Measurements from ENCODE around the gene MFNG. TPM values are rescaled to one million over a fixed set of nuclear protein-coding genes. Genes with fewer than 3 reads are reported as not detected.

MFNG gene
- polyA plus RNA-seq, 1 experiment: 0.06 TPM

DNA sequence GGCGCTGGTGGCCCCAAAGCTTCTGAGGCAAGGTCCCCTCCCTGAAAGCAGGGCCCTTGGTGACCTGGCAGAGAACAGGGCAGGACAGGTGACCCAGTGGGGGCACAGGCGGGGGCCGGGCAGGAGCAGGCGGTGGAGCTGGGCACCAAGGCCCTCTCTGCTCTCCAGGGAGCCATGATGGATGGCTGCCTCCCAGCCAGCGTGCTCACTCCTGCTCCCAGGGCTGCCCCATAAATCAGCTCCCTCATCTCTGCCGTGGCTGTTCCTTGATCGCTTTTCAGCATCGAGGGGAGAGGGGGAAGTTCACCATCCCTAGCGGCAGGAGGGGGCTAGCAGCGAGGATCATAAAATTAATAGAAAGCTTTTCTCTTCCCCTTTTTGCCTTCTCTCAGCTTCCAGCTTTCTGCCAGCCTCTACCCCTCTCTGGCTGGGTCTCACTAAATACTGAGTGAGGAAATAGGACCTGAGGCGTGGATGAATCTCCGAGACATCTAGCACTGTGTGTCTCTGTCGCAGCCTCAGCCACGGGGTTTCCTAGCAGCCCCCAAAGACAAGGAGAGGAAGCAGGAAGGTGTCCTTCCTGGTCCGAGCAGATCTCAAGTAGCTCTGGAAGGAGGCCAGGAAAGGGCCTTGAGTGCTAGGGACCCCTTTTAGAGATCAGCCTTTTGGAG, 36.7 kb downstream of the MFNG start:
- ChIA-PET POLR2A (no interaction called here), CTCF (interaction anchor here (1.6 kb wide), 1 partner anchor 133 kb away, joined by 3 read pairs; no protein-coding TSS in a partner anchor)

DNA sequence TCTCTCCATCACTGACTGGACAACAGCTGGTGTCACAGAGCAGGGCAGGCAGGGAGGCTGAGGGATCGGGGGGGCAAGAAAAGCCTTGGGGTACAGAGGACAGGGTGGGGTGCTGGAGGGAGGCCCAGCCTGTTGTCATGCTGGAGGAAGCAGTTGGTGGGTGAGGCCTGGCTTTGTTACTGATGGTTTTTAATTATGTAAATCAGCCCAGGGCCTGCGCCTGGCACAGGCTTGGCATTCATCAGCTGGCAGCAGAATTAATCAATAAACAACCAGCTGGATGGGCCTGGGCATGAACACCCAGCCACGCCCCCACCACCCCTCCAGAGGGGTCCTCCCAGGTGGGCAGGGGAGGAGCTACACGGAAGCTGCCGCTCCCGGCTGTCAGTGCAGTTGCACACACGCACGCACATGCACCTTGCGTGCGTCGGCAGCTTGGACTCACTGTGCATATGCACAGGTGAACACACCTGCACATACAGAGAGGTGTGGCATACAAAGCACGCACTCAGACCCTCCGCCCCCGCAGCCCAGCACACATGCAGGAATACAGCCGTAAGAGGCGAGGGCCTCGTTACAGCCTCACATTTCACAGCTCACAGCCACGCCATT, 37.6 kb downstream of the MFNG start:
- H3K4me3 ChIP-seq (ENCODE audit: low read depth, low read length): no peak overlapping the region
- DNase-seq (ENCODE audit: low read depth, low spot score): no peak
- H3K27me3 ChIP-seq (ENCODE audit: control insufficient read depth, insufficient read depth, low read length): no peaks in the 10 kb centered on the region
- peaks cover 5% of the 10 kb centered on the region for H3K9me3 ChIP-seq (ENCODE audit: control insufficient read depth, insufficient read depth, low read length)
- TF ChIP-seq, protein P1, sequence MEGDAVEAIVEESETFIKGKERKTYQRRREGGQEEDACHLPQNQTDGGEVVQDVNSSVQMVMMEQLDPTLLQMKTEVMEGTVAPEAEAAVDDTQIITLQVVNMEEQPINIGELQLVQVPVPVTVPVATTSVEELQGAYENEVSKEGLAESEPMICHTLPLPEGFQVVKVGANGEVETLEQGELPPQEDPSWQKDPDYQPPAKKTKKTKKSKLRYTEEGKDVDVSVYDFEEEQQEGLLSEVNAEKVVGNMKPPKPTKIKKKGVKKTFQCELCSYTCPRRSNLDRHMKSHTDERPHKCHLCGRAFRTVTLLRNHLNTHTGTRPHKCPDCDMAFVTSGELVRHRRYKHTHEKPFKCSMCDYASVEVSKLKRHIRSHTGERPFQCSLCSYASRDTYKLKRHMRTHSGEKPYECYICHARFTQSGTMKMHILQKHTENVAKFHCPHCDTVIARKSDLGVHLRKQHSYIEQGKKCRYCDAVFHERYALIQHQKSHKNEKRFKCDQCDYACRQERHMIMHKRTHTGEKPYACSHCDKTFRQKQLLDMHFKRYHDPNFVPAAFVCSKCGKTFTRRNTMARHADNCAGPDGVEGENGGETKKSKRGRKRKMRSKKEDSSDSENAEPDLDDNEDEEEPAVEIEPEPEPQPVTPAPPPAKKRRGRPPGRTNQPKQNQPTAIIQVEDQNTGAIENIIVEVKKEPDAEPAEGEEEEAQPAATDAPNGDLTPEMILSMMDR (IDR thresholded peaks at IDR 0.05; ENCODE audit: low read depth, low read length): no peak
- ChIA-PET POLR2A (no interaction called here), CTCF (interaction anchor here (0.6 kb wide), 1 partner anchor 16 kb away, joined by 3 read pairs; no protein-coding TSS in a partner anchor)
- H3K27ac ChIP-seq (ENCODE audit: low read depth, low read length): no peak overlapping the region

More for the DNA sequence above, 36.7 kb downstream of the MFNG start:
- Histone ChIP-seq H3K27me3 (ENCODE audit: control insufficient read depth, insufficient read depth, low read length) (no peaks in the 10 kb centered on the region), H3K27ac (ENCODE audit: low read depth, low read length) (no peak overlapping the region), H3K9me3 (ENCODE audit: control insufficient read depth, insufficient read depth, low read length) (peaks cover 9% of the 10 kb centered on the region), H3K4me3 (ENCODE audit: low read depth, low read length) (no peak overlapping the region)
- TF ChIP-seq, protein P1 (IDR thresholded peaks at IDR 0.05; ENCODE audit: low read depth, low read length): no peak
- no peak for DNase-seq (ENCODE audit: low read depth, low spot score)

DNA sequence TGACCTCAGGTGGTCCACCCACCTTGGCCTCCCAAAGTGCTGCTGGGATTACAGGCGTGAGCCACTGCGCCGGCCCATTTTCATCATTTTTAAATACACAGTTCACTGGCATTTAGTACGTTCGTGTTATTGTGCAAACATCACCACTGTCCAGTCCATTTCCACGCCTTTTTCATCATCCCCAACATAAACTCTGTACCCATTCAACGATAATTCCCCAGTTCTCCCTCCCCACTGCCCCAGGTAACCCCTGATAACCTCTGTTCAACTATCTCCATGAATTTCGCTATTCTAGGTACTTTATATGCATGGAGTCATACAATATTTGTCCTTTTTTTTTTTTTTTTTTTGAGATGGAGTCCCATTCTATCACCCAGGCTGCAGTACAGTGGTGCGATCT, 40.7 kb downstream of the MFNG start:
- TF ChIP-seq, protein P1 (IDR thresholded peaks at IDR 0.05; ENCODE audit: low read depth, low read length): no peak
- Histone ChIP-seq H3K27ac (ENCODE audit: low read depth, low read length) (no peak overlapping the region), H3K9me3 (ENCODE audit: control insufficient read depth, insufficient read depth, low read length) (peaks cover 10% of the 10 kb centered on the region), H3K4me3 (ENCODE audit: low read depth, low read length) (no peak overlapping the region), H3K27me3 (ENCODE audit: control insufficient read depth, insufficient read depth, low read length) (no peaks in the 10 kb centered on the region)
- DNase-seq (ENCODE audit: low read depth, low spot score): no peak
- ChIA-PET POLR2A (interaction anchor here (0.7 kb wide), 1 partner anchor 200 kb away, joined by 7 read pairs; no protein-coding TSS in a partner anchor), CTCF (interaction anchor here (0.6 to 0.7 kb wide), 2 partner anchors 21 to 147 kb away, joined by 3 read pairs; no protein-coding TSS in a partner anchor)

DNA sequence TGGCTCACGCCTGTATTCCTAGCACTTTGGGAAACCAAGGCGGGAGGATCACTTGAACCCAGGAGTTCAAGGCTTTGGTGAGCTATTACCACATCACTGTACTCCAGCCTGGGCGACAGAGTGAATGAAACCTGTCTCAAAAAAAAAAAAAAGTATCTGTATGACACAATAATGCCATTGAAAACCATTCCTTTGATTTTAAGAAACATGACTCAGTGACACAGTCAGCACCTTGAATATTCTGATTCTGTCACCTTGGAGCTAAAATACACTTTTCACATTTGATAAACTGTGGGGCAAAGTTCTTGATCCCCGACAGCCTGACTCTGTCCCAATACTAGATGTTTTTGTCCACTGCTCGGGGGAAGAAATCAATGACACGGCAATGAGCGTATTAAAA, 42.2 kb downstream of the MFNG start:
- DNase-seq (ENCODE audit: low read depth, low spot score): no peak
- TF ChIP-seq, protein P1 (IDR thresholded peaks at IDR 0.05; ENCODE audit: low read depth, low read length): no peak
- no peak overlapping the region for H3K4me3 ChIP-seq (ENCODE audit: low read depth, low read length)
- H3K9me3 ChIP-seq (ENCODE audit: control insufficient read depth, insufficient read depth, low read length): peaks cover 8% of the 10 kb centered on the region; the same call in 1 of the 2 replicates
- no peak overlapping the region for H3K27ac ChIP-seq (ENCODE audit: low read depth, low read length)
- no peaks in the 10 kb centered on the region for H3K27me3 ChIP-seq (ENCODE audit: control insufficient read depth, insufficient read depth, low read length)
- ChIA-PET POLR2A (no interaction called here), CTCF (interaction anchor here (2.0 kb wide), 1 partner anchor 16 kb away, joined by 9 read pairs; no protein-coding TSS in a partner anchor)

DNA sequence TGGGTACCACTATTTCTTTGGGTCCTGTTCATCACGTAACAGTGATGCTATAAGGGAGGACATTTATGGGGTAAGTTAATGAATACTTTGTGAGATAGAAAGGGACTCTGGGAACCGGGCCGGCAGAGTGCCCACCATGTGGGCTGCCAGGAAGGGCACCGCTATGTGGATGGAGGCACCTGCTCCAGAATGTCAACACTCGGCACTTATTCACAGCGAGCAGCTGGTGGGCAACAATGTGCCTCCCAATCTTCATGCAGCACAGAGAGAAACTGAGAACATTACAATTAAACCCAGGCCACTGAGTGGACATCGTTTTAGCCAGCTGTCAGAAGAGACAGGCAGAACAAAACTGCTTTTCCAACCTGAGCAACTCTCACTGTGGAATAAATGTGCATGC, 43.1 kb downstream of the MFNG start:
- Histone ChIP-seq H3K4me3 (ENCODE audit: low read depth, low read length) (no peak overlapping the region), H3K27me3 (ENCODE audit: control insufficient read depth, insufficient read depth, low read length) (no peaks in the 10 kb centered on the region), H3K27ac (ENCODE audit: low read depth, low read length) (no peak overlapping the region), H3K9me3 (ENCODE audit: control insufficient read depth, insufficient read depth, low read length) (peaks cover 10% of the 10 kb centered on the region)
- POLR2A ChIA-PET: interaction anchor here (0.6 kb wide), 1 partner anchor 1875 kb away, joined by 6 read pairs; no protein-coding TSS in a partner anchor
- TF ChIP-seq, protein P1 (IDR thresholded peaks at IDR 0.05; ENCODE audit: low read depth, low read length): no peak
- CTCF ChIA-PET: interaction anchor here (1.1 to 2.0 kb wide), 3 partner anchors 14 to 184 kb away, joined by 3 to 9 read pairs (median 5); no protein-coding TSS in a partner anchor
- DNase-seq (ENCODE audit: low read depth, low spot score): no peak

Measured in AG04450 (cell line).